A549 treated with dexamethasone at 1 μM for 4 hours (cell line): ENCODE results near the gene BICRAL. TPM values are rescaled to one million over a fixed set of nuclear protein-coding genes. Genes with fewer than 3 reads are reported as not detected.

ENCODE experiments used
- total RNA-seq: library from RNA; stranded (reverse); fragments of 200-300 nt; extraction: Qiagen RNA extraction; gene quantifications from 5 replicates; pipeline ENCODE4 v1.2.3, GENCODE V29; 2022

The BICRAL gene
- 2.5 to 3.7 TPM (median 3.2 TPM) in 5 replicates for total RNA-seq

GRCh38 chr6:42781796-42782688, at the start of gene BICRAL:
TSS of gene BICRAL (plus strand) at chr6:42782052. CDS start at chr6:42822023, 39,971 bp downstream.

GRCh38 chr6:42745640-42746462, 36.0 kb upstream of the BICRAL start, which contains the start of gene TBCC:
TSS of gene TBCC (minus strand) at chr6:42746103. CDS start at chr6:42746073, 30 bp downstream.

GRCh38 chr6:42879372-42880239, 97.8 kb downstream of the BICRAL start, which contains the start of gene RPL7L1:
TSS of gene RPL7L1 (plus strand) at chr6:42879616. CDS start at chr6:42879911, 295 bp downstream.

GRCh38 chr6:42915732-42916131, 133.9 kb downstream of the BICRAL start, which contains the start of gene PTCRA:
TSS of gene PTCRA (plus strand) at chr6:42916053. CDS start at chr6:42916070, 17 bp downstream.

Other genes with a start within 250 kb of the BICRAL start
- gene UBR2, start 218.0 kb upstream of the BICRAL start, total RNA-seq: 5.1 to 8.6 TPM (median 7.4 TPM) in 5 replicates
- gene PRPH2, start 59.5 kb upstream of the BICRAL start, total RNA-seq: not detected in 5 replicates
- 14.8 to 16.7 TPM (median 16.0 TPM) in 5 replicates for gene TBCC, start 35.9 kb upstream of the BICRAL start, total RNA-seq
- gene RPL7L1, start 97.6 kb downstream of the BICRAL start, total RNA-seq: 63.6 to 78.7 TPM (median 69.2 TPM) in 5 replicates
- not detected in 5 replicates for gene PTCRA, start 134.0 kb downstream of the BICRAL start, total RNA-seq
- 33.9 to 43.7 TPM (median 41.4 TPM) in 5 replicates for gene CNPY3, start 147.4 kb downstream of the BICRAL start, total RNA-seq
- 0.08 to 0.19 TPM (median 0.13 TPM) in 4 of 5 replicates, not detected in the other for gene GNMT, start 178.7 kb downstream of the BICRAL start, total RNA-seq
- 5.8 to 10.5 TPM (median 10.1 TPM) in 5 replicates for gene PEX6, start 197.1 kb downstream of the BICRAL start, total RNA-seq
- 28.4 to 31.5 TPM (median 29.7 TPM) in 5 replicates for gene PPP2R5D, start 202.5 kb downstream of the BICRAL start, total RNA-seq
- 93.9 to 110 TPM (median 98.0 TPM) in 5 replicates for gene MEA1, start 231.9 kb downstream of the BICRAL start, total RNA-seq
- gene KLHDC3, start 232.2 kb downstream of the BICRAL start, total RNA-seq: 25.9 to 28.6 TPM (median 27.3 TPM) in 5 replicates
- 70.2 to 79.1 TPM (median 72.4 TPM) in 5 replicates for gene RRP36, start 239.6 kb downstream of the BICRAL start, total RNA-seq